ENCODE results near the gene THBD. TPM values are rescaled to one million over a fixed set of nuclear protein-coding genes. Genes with fewer than 3 reads are reported as not detected.
A peak's percentile ranks its signal among the peaks of the same experiment; 100 is the strongest.

Gene THBD, protein sequence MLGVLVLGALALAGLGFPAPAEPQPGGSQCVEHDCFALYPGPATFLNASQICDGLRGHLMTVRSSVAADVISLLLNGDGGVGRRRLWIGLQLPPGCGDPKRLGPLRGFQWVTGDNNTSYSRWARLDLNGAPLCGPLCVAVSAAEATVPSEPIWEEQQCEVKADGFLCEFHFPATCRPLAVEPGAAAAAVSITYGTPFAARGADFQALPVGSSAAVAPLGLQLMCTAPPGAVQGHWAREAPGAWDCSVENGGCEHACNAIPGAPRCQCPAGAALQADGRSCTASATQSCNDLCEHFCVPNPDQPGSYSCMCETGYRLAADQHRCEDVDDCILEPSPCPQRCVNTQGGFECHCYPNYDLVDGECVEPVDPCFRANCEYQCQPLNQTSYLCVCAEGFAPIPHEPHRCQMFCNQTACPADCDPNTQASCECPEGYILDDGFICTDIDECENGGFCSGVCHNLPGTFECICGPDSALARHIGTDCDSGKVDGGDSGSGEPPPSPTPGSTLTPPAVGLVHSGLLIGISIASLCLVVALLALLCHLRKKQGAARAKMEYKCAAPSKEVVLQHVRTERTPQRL
- under 1 TPM in 1 of 2 donors, not detected in 1; 0.13 TPM for total RNA-seq

DNA sequence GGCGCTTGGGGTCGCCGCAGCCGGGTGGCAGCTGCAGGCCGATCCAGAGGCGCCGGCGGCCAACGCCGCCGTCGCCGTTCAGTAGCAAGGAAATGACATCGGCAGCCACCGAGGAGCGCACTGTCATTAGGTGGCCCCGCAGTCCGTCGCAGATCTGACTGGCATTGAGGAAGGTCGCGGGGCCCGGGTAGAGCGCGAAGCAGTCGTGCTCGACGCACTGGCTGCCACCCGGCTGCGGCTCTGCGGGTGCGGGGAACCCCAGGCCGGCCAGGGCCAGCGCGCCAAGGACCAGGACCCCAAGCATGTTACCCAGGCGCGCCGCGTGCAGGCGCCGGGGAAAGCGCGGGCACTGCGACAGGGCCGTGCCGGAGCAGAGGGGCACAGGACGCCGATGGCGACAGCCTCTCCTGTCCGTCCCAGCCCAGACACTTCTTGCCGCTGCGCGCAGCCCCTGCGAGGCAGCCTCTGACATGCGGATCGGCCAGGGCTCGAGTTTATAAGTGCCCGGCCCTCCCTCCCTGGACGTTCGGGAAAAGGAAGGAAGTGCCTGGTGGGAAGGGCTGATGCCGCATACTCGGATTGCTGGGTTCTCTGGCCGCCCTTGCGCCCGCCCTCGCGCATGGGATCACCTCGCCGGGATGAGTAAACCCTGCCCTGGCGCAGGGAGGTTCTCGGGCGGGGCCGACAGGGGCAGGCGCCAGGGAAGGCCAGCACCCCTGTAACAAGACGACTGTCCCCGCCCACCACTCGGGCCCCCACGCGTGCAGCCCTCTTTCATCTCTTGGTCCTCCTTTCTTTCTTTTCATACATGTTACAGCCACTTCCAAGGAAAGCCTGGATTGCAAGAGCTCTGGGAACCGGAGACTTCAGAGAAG is at the start of gene THBD:
TSS of gene THBD (minus strand) at position 472 of the 875 bp plus-strand sequence. CDS start at position 304, 168 bp downstream.
- peak; percentile 55 for ATAC-seq (replicated peaks)
- Mint-ChIP-seq H3K27me3 (peaks cover 41% of the 10 kb centered on the region), H3K4me3 (peak within 1 kb of the TSS; percentile 54), H3K9me3 (no peaks in the 10 kb centered on the region), H3K4me1 (no peaks in the 10 kb centered on the region), H3K27ac (no peak within 1 kb of the TSS), H3K36me3 (ENCODE audit: low read depth) (no peaks in the 10 kb centered on the region)

DNA sequence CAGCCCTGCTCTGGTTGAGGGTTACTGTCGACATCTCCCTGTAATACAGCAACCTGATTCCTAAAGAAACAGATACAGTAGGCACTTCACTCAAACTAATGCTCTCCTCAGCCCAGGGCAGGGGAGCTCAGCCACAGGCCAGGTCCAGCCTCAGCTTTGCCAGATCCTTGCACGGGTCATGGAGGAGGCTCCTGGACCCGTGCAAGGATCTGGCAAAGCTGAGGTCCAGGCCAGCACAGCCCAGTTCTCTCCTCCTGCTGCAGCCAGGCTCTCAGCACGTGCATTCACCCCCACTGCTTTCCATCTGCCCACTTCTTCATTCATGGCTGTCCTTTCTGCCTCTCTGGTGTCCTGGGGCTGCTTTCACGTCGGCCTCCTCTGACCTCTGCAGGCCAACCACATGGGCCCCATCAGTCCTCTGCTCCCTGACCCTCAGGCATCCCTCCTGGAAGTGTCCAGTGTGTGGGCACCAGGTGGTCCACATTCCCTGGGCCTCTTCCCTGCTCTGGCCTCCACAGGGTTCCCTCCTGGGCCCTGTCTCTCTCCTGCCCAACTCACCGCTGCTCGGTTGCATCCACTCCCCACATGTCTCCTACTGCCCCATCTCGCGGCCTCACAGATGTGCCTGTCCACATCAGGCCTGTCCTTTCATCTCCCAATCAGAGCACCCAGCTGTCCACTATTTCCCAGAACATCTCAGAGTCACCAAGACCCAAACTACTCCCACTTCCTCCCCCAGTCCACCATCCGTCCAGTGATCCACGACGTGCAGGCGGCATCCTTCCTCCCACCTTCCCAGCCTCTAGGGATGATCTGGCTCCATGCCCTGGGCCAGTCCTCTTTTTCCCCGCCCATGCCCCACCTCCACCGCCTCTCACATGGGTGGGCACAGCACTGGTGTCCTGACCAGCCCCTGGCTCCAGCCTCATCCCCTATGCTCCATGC is 48.4 kb upstream of the THBD start:
- Mint-ChIP-seq H3K27me3 (peaks cover 6% of the 10 kb centered on the region), H3K4me1 (no peaks in the 10 kb centered on the region), H3K4me3 (no peak overlapping the region), H3K27ac (no peak overlapping the region), H3K9me3 (no peaks in the 10 kb centered on the region), H3K36me3 (ENCODE audit: low read depth) (no peaks in the 10 kb centered on the region)
- no peak for ATAC-seq (replicated peaks)

DNA sequence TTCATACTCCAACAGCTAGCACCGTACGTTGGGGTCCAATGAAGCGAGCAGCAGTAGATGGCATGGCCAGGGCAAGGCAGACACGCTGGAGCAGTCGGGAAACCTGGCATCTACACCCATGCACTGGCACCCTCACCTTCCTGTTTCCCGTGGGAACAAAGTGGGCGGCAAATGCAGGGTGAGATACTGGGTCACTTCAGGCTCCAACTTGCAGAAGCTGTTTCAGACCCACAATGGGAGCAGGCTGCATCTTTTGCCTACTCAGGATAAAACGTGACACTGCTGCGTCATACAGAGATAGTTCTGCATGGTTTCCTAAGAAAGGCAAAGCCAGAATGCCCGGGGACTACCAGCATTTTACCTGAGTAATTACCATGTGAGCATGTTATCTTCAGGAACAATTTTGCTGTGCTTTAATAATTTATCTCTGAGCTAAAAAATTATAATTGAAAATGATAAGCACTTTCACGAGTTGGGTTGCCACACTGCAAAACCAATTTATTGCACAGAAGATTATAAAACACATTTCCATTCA is 47.6 kb upstream of the THBD start:
- H3K27me3 Mint-ChIP-seq: peaks cover 11% of the 10 kb centered on the region

DNA sequence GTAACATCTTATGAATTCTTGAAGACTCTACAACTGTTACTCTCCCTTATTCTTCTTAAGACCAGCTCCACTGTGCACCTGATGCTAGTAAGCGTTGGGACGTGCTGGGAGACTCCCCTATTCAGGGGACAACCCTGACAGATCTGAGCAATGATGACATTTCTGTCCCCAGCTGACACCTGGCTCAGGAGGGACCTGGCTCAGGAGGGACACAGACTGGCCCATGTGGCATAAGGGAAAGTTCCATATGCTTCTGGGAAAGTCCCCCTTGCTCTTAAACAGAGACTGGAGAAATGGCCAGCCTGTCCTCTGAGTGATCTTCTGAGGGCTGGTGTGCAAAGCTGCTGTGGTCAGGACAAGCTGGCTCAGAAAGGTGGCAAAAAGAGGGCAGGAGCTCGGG is 46.6 kb upstream of the THBD start:
- no peak for ATAC-seq (replicated peaks)
- Mint-ChIP-seq H3K4me3 (no peak overlapping the region), H3K4me1 (no peaks in the 10 kb centered on the region), H3K36me3 (ENCODE audit: low read depth) (no peaks in the 10 kb centered on the region), H3K27me3 (peaks cover 11% of the 10 kb centered on the region), H3K9me3 (no peaks in the 10 kb centered on the region), H3K27ac (no peak overlapping the region)

More for the DNA sequence above, 47.6 kb upstream of the THBD start:
- no peak overlapping the region for H3K27ac Mint-ChIP-seq
- H3K4me1 Mint-ChIP-seq: no peaks in the 10 kb centered on the region
- H3K9me3 Mint-ChIP-seq: no peaks in the 10 kb centered on the region
- no peak for ATAC-seq (replicated peaks)
- no peaks in the 10 kb centered on the region for H3K36me3 Mint-ChIP-seq (ENCODE audit: low read depth)
- no peak overlapping the region for H3K4me3 Mint-ChIP-seq

GRCh38 chr20:23095499-23095898 is 46.0 kb upstream of the THBD start:
- Mint-ChIP-seq H3K36me3 (ENCODE audit: low read depth) (no peaks in the 10 kb centered on the region), H3K4me1 (no peaks in the 10 kb centered on the region), H3K4me3 (no peak overlapping the region), H3K27ac (no peak overlapping the region), H3K9me3 (no peaks in the 10 kb centered on the region), H3K27me3 (peaks cover 11% of the 10 kb centered on the region)
- no peak for ATAC-seq (replicated peaks)

DNA sequence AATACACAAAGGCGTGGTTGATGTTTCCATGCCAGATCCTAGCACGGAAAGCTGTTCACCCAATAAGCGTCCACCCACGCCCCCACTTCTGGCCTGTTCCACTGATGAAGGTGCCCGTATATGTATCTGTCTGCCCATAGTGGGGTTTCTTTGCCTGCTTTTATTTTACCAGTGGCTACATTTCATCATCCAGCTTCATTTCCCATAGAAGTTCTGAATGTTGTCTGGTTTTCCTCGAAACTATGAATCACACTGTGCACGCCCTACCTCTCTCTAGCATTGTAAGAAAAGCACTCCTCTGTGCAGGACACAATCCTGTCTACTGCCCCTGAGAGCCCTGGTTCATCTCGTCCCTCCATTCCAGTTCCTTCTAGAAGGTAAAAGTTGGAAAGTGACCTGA is 45.5 kb upstream of the THBD start:
- Mint-ChIP-seq H3K4me1 (no peaks in the 10 kb centered on the region), H3K36me3 (ENCODE audit: low read depth) (no peaks in the 10 kb centered on the region), H3K9me3 (no peaks in the 10 kb centered on the region), H3K4me3 (no peak overlapping the region), H3K27ac (no peak overlapping the region), H3K27me3 (peaks cover 11% of the 10 kb centered on the region)
- peak; percentile 27 for ATAC-seq (replicated peaks)

DNA sequence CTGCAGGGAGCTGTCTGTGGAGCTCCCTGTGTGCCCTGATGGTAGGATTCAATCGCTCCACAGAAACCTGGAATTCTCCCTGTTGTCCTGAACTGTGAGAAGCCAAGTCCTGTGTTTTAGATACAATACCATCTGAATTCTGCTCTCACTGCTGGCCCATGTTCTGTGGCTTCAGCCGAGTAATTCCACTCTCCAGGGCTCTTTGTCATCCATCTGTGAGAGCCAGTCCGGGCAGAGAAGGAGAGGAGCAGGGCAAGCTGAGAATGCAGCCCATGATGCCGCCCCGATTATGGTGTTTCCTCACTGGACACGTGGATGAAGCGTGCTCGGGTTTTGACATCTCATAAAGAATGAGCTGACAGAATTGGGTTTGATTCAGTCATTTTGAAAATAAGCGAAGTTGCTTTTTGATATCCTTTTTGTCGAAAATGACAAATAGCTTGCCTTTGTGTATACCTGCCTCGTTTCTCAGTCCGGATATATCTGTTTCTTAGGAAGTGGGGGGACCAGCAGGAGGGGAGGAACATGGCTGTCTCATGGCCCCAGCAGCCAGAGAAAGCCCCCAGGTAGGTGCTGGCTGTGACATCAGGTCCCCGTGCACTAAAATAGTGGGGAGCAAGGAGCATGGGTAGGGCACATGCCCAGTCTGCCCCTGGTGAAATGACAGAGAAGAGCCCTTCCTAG is 44.9 kb upstream of the THBD start:
- Mint-ChIP-seq H3K27me3 (peaks cover 11% of the 10 kb centered on the region), H3K36me3 (ENCODE audit: low read depth) (no peaks in the 10 kb centered on the region), H3K4me1 (no peaks in the 10 kb centered on the region), H3K4me3 (no peak overlapping the region), H3K9me3 (no peaks in the 10 kb centered on the region), H3K27ac (no peak overlapping the region)
- peak; percentile 57 for ATAC-seq (replicated peaks)

GRCh38 chr20:23093613-23094012 is 44.1 kb upstream of the THBD start:
- H3K27me3 Mint-ChIP-seq: peaks cover 11% of the 10 kb centered on the region
- no peaks in the 10 kb centered on the region for H3K4me1 Mint-ChIP-seq
- ATAC-seq (replicated peaks): no peak
- H3K4me3 Mint-ChIP-seq: no peak overlapping the region
- H3K36me3 Mint-ChIP-seq (ENCODE audit: low read depth): no peaks in the 10 kb centered on the region
- no peak overlapping the region for H3K27ac Mint-ChIP-seq
- H3K9me3 Mint-ChIP-seq: no peaks in the 10 kb centered on the region

DNA sequence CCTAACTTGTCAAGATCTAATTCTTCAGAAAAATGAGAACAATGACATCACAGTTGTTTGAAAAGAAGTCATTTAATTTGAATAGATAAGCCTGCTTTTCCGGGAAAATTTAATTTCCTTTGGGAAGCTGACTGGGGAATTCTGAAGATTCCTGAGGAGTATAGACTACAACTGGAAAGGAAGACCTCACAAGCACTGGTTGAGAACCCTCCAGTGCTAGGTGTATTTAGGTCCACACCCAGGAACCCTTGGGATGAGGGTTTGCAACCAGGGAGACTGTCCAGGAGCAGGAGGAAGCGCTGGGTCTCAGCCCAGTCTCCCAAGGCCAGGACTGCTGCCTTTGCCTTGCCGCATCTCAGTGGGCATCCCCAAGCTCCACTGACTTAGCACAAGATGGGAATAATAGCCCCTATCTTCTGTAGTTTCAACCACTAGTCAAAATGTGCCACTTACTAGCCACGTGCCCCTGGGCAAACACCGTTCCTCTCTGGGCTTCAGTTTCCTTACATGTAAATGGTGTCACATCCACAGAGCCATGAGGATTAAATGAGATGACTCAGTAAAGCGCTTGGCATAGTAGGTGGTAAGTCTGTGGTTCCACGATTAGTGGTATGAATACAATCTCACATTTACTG is 43.5 kb upstream of the THBD start:
- no peak overlapping the region for H3K27ac Mint-ChIP-seq
- no peaks in the 10 kb centered on the region for H3K9me3 Mint-ChIP-seq
- H3K27me3 Mint-ChIP-seq: peaks cover 10% of the 10 kb centered on the region
- peak; percentile 53 for ATAC-seq (replicated peaks)
- no peaks in the 10 kb centered on the region for H3K36me3 Mint-ChIP-seq (ENCODE audit: low read depth)
- no peaks in the 10 kb centered on the region for H3K4me1 Mint-ChIP-seq
- H3K4me3 Mint-ChIP-seq: no peak overlapping the region

GRCh38 chr20:23092384-23092756 is 42.9 kb upstream of the THBD start:
- Mint-ChIP-seq H3K27ac (no peak overlapping the region), H3K4me3 (no peak overlapping the region), H3K4me1 (no peaks in the 10 kb centered on the region), H3K27me3 (peaks cover 8% of the 10 kb centered on the region), H3K9me3 (no peaks in the 10 kb centered on the region), H3K36me3 (ENCODE audit: low read depth) (no peaks in the 10 kb centered on the region)
- no peak for ATAC-seq (replicated peaks)

DNA sequence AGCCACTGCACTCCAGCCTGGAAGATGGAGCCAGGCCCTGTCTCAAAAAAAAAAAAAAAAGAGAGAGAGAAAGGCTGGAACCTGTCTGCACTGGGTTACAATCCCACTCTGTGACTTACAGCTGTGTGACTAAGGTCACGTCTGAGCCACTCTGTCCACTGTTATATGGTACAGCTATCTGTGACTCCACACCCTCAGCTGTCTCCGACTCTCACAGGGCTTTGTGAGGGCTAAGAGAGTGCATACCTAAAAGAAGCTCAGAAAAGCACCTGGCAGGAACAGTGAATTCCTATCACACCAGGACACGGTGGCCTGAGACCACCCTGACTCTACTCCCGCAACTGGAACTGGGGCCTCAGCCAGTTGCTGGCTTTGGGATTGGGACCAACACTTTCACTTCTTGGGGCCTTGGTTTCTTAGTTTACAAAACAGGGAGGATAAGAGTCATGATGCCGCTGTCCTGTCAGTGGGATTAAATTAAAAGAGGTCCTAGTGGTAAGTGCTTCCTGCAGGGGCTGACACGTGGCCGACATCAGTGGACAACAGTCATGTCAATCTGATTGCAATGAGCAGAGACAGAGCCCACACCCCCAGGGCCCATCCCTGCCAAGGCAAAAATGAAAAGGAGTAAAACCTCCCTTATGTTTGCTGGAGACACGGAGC is 42.4 kb upstream of the THBD start:
- H3K4me1 Mint-ChIP-seq: no peaks in the 10 kb centered on the region
- H3K36me3 Mint-ChIP-seq (ENCODE audit: low read depth): no peaks in the 10 kb centered on the region
- peaks cover 8% of the 10 kb centered on the region for H3K27me3 Mint-ChIP-seq
- no peak overlapping the region for H3K27ac Mint-ChIP-seq
- no peaks in the 10 kb centered on the region for H3K9me3 Mint-ChIP-seq
- ATAC-seq (replicated peaks): no peak
- H3K4me3 Mint-ChIP-seq: no peak overlapping the region

GRCh38 chr20:23090878-23091277 is 41.4 kb upstream of the THBD start:
- no peak overlapping the region for H3K4me3 Mint-ChIP-seq
- no peak for ATAC-seq (replicated peaks)
- no peaks in the 10 kb centered on the region for H3K9me3 Mint-ChIP-seq
- H3K27me3 Mint-ChIP-seq: peaks cover 8% of the 10 kb centered on the region
- H3K4me1 Mint-ChIP-seq: no peaks in the 10 kb centered on the region
- H3K36me3 Mint-ChIP-seq (ENCODE audit: low read depth): no peaks in the 10 kb centered on the region
- H3K27ac Mint-ChIP-seq: no peak overlapping the region

All from activated T-helper 17 cell treated with anti-CD3 and anti-CD28 coated beads, Interleukin-2, amount 50 U/mL, for 72 hours (primary cell).